A673 (cell line): ENCODE measurements around the gene ST6GALNAC6. TPM values are rescaled to one million over a fixed set of nuclear protein-coding genes. Genes with fewer than 3 reads are reported as not detected.

Source experiments
- BruUV-seq: library from RNA; stranded (reverse); fragments of 400-500 nt; replicated peaks from 2 replicates; lab custom pipeline; 2021; lab: Mats Ljungman, UMichigan
- CTCF ChIA-PET: fragments of 300-600 bp; sonication (Branson Sonifier 250); formaldehyde crosslinking; loops from one replicate; lab custom pipeline; 2022; ENCODE audit warnings: antibody characterized with exemption; lab: Charles Lee
- POLR2A ChIA-PET: fragments of 300-600 bp; sonication (Branson Sonifier 250); formaldehyde crosslinking; loops from one replicate; lab custom pipeline; 2022; ENCODE audit warnings: antibody characterized with exemption; ENCODE audit not compliant: low non-redundant PET; lab: Charles Lee
- DNase-seq: peaks from one replicate; pipeline ENCODE4 v3.0.0-alpha.2; 2015; ENCODE audit warnings: low spot score
- H3K27ac ChIP-seq: fragments of 200-600 bp; sonication (generic); 2 replicates; pipeline ENCODE4 v1.5.1; 2016; ENCODE audit warnings: mixed run types, low read depth, mild to moderate bottlenecking, mixed read lengths, antibody characterized with exemption, low read length; ENCODE audit not compliant: poor library complexity, severe bottlenecking
- H3K27me3 ChIP-seq: fragments of 200-600 bp; sonication (generic); replicated peaks from 2 replicates; pipeline ENCODE4 v1.6.1; 2017; ENCODE audit warnings: mixed run types, low read depth, mild to moderate bottlenecking, mixed read lengths, antibody characterized with exemption, low read length; ENCODE audit not compliant: insufficient read depth, poor library complexity
- H3K36me3 ChIP-seq: fragments of 200-600 bp; sonication (generic); 2 replicates; pipeline ENCODE4 v1.6.1; 2016; ENCODE audit warnings: mixed run types, mild to moderate bottlenecking, mixed read lengths, antibody characterized with exemption, low read length; ENCODE audit not compliant: insufficient read depth, poor library complexity, severe bottlenecking
- H3K4me1 ChIP-seq: fragments of 200-600 bp; sonication (generic); 2 replicates; pipeline ENCODE4 v1.6.1; 2017; ENCODE audit warnings: mixed run types, mild to moderate bottlenecking, mixed read lengths, antibody characterized with exemption, low read length; ENCODE audit not compliant: insufficient read depth, poor library complexity, severe bottlenecking
- H3K4me3 ChIP-seq: fragments of 200-600 bp; sonication (generic); 2 replicates; pipeline ENCODE4 v1.5.1; 2016; ENCODE audit warnings: low read depth, mixed run types, mild to moderate bottlenecking, mixed read lengths, low read length; ENCODE audit not compliant: poor library complexity, severe bottlenecking
- H3K9me3 ChIP-seq: fragments of 200-600 bp; sonication (generic); 2 replicates; pipeline ENCODE4 v1.6.1; 2016; ENCODE audit warnings: mixed run types, low read depth, mild to moderate bottlenecking, mixed read lengths, antibody characterized with exemption, low read length; ENCODE audit not compliant: poor library complexity, severe bottlenecking
- EZH2 ChIP-seq: fragments of 200-600 bp; sonication (generic); IDR thresholded peaks from 2 replicates; pipeline ENCODE4 v1.6.1; 2017; ENCODE audit warnings: borderline replicate concordance, low read depth, mild to moderate bottlenecking, mixed read lengths, antibody characterized with exemption, low read length; ENCODE audit not compliant: poor library complexity, severe bottlenecking
- intact Hi-C: fragments of 100-400 bp; cut with micrococcal nuclease; formaldehyde crosslinking; loops from one replicate; pipeline ENCODE4 v1.10.0; 2022; ENCODE audit not compliant: unreplicated experiment
- total RNA-seq: library from RNA; stranded (reverse); gene quantifications from 2 replicates; pipeline ENCODE4 v1.2.3, GENCODE V29; 2021
- TF ChIP-seq, protein P1 (sequence below): fragments of 300-800, 200-600 bp; sonication (generic); conservative IDR thresholded peaks from 2 replicates; pipeline ENCODE4 v1.5.1; 2017; ENCODE audit warnings: low read depth, mild to moderate bottlenecking, antibody characterized with exemption, low read length, moderate library complexity, mixed read lengths

The ST6GALNAC6 gene
- total RNA-seq, 1 experiment from 2014 or later = 34.7 TPM

DNA sequence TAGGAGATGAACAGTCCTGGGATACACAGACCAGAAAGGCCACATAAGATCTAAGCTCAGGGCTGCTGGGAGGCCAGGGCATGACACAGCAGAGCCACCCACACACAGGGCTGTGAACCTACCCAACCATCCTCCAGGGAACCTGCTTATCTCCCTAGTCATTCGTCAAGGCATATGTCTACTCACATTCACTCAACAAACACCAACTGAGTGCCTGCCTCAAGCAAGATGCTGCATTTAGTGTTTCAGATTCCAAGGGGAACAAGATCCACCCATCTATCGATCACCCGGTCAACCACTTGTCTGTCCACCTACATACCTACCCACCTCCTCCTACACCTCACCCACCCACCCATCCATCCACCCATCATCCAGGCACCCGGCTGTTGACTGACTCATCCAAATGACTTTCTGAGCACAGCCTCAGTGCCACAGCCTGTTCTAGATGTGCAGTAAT, 36.4 kb upstream of the ST6GALNAC6 start:
- ChIA-PET CTCF (no interaction called here), POLR2A (no interaction called here)
- intact Hi-C loops = no loop called here
- no TSS peak for BruUV-seq
- H3K27ac ChIP-seq = no peak overlapping the region
- DNase-seq = no peak
- H3K9me3 ChIP-seq = no peaks in the 10 kb centered on the region
- H3K4me1 ChIP-seq = peaks cover 22% of the 10 kb centered on the region
- TF ChIP-seq EZH2 = no peak
- TF ChIP-seq, protein P1, sequence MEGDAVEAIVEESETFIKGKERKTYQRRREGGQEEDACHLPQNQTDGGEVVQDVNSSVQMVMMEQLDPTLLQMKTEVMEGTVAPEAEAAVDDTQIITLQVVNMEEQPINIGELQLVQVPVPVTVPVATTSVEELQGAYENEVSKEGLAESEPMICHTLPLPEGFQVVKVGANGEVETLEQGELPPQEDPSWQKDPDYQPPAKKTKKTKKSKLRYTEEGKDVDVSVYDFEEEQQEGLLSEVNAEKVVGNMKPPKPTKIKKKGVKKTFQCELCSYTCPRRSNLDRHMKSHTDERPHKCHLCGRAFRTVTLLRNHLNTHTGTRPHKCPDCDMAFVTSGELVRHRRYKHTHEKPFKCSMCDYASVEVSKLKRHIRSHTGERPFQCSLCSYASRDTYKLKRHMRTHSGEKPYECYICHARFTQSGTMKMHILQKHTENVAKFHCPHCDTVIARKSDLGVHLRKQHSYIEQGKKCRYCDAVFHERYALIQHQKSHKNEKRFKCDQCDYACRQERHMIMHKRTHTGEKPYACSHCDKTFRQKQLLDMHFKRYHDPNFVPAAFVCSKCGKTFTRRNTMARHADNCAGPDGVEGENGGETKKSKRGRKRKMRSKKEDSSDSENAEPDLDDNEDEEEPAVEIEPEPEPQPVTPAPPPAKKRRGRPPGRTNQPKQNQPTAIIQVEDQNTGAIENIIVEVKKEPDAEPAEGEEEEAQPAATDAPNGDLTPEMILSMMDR = no peak
- H3K27me3 ChIP-seq = no peaks in the 10 kb centered on the region
- H3K4me3 ChIP-seq = peak overlapping the region; percentile 87
- peaks cover 6% of the 10 kb centered on the region for H3K36me3 ChIP-seq

DNA sequence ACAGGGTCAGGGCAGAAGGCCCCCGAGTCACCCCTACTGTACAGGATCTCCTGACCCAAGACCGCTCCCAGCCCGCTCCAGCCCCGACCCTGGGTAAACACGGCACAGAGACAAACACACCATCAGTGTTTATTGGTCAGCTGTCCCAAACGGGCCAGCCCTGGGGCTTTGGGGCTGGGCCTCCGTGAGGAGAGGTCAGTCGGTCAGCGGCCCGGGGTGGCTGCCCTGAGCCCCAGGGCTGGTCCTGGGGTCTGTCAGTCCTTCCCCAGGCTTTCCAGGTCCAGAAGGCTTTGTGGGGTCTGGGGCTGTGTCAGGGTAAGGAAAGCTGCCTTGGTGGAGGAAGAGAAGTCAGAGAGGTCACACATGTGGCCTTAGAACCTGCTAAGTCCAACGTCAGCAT, 35.6 kb upstream of the ST6GALNAC6 start:
- no peaks in the 10 kb centered on the region for H3K9me3 ChIP-seq
- intact Hi-C loops = no loop called here
- no peak for TF ChIP-seq EZH2
- TF ChIP-seq, protein P1 = no peak
- CTCF ChIA-PET = no interaction called here
- H3K4me3 ChIP-seq = no peak overlapping the region
- POLR2A ChIA-PET = no interaction called here
- BruUV-seq = no TSS peak
- peaks cover 23% of the 10 kb centered on the region for H3K4me1 ChIP-seq
- DNase-seq = no peak
- no peak overlapping the region for H3K27ac ChIP-seq
- no peaks in the 10 kb centered on the region for H3K27me3 ChIP-seq
- H3K36me3 ChIP-seq = peaks cover 6% of the 10 kb centered on the region

DNA sequence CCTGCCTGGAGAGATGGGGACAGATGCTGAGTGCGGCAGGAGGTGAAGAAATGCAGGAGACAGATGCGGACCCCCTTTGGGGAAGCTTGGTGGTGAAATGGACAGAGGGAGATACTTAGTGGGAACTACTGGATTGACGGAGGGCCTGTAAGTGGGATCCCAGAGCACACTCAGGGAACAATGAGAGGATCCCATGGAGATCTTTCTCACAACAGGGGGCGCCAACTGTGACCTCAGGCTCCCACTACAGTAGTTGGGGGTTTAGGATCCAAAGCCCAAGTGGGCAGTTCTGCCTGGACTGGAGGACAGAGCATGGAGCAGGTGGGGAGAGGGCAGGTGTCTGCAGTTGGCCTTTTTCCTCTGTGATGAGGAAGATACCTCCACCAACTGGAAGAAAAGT, 34.8 kb upstream of the ST6GALNAC6 start:
- TF ChIP-seq EZH2 = no peak
- TF ChIP-seq, protein P1 = no peak
- POLR2A ChIA-PET = no interaction called here
- no peak overlapping the region for H3K27ac ChIP-seq
- no peak overlapping the region for H3K4me3 ChIP-seq
- H3K27me3 ChIP-seq = no peaks in the 10 kb centered on the region
- no peaks in the 10 kb centered on the region for H3K9me3 ChIP-seq
- no TSS peak for BruUV-seq
- peaks cover 23% of the 10 kb centered on the region for H3K4me1 ChIP-seq
- intact Hi-C loops = no loop called here
- DNase-seq = no peak
- H3K36me3 ChIP-seq = peaks cover 6% of the 10 kb centered on the region
- CTCF ChIA-PET = no interaction called here
